ENCODE results near the gene WWC2.
"Not testable (repeated sequence)": the region's sequence is repeated elsewhere in the genome, so short reads cannot be mapped to it uniquely, and the experiment has no call there.

WWC2 gene

DNA sequence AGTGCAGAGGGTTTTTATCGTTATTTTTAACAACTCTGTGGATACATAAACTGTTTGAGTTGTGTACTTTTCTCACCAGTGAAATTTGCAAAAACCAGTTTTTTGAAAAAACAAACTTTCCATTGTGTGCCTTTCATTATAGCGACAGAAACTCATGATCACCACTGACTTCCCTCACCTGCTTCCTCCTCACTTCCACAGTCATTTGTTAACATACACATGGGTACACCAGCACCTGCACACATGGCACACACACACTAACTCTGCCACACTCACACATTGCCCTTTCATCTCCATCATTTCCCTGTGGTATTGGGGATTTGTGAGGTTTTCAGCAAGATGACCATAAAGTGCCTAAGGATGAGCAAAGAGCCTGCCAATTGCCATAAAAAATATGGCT, 200.4 kb downstream of the WWC2 start:
- DNase-seq (ENCODE audit: low spot score): no peak

DNA sequence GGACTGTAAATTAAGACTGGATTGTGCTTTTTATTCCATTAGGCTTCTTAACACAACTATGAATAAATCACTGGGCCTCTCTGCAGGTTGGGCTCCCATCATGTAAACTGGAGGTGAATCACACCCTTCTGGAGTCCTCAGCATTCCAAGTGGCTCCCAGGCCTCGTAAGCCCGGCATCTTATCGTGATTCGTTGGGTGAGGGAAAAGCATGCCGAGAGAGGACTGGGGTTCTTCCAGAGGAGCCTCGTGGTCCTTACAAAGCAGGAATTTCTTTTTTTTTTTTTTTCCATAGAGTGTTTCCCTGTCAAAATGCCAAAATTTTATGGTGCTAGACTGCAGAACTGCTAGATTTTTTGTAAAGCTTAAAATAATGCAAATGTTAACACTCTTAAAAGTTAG, 201.0 kb downstream of the WWC2 start:
- peak; percentile 11 for DNase-seq (ENCODE audit: low spot score)

DNA sequence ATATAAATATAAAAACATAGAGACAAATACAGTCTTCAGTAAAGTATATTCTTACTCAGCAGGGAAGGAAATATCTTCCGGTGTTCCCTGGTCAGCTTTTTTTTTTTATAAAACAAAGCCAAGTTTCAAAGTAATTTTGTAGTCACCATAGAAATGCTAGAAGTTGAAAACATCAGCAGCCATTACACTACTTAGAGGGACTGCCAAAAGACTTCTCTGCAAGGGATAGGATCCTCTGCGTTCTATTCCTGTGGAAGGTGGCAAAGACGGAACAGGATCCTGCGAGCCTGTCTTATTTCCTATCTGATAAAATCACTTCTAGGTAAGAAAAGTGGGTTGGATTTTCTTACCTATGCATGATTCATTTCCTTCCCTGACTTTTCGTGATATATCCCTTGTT, 201.6 kb downstream of the WWC2 start:
- DNase-seq (ENCODE audit: low spot score): no peak

- no peak for DNase-seq (ENCODE audit: low spot score)
These were observed 204.2 kb downstream of the WWC2 start for GRCh38 chr4:183303301-183303700.

- DNase-seq (ENCODE audit: low spot score): no peak
These were observed 205.0 kb downstream of the WWC2 start for GRCh38 chr4:183304067-183304466.

GRCh38 chr4:183304538-183304937, 205.5 kb downstream of the WWC2 start:
- no peak for DNase-seq (ENCODE audit: low spot score)

DNA sequence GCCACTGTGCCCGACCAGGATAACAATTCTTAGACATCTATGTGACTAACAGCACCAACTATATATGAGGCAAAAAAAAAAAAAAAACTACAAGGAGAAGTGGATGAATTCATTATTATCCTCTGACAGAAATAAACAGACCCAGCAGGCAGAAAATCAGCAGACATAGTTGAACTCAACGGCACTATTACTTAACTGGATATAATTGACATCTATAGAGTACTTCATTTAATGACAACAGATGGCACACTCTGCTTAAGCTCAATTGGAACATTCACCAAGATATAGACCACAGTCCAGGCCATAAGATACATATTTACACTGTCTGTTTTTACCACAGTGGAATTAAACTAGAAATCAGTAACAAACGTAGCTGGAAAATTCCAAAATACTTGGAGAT, 207.8 kb downstream of the WWC2 start:
- DNase-seq (ENCODE audit: low spot score): no peak

GRCh38 chr4:183312841-183313240, 213.8 kb downstream of the WWC2 start:
- no peak for DNase-seq (ENCODE audit: low spot score)

DNA sequence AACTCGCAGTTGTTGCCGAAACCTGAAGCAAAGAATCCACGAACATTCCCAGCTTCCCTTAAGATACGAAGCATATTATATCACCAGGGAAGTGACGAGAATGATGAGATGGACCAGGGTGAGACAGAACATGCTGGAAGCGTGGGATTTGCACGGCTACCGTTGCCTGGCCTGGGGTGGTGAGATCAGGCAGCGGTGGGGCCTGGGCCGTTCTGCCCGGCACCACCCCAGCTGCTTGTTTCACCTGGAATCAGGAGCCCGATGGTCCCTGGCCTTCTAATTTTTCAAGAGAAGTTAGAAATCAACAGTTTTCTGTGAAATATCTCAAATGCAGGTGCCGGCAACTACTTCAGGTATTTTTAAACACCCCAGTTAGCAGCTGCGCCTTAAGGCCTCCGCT, 215.3 kb downstream of the WWC2 start:
- no peak for DNase-seq (ENCODE audit: low spot score)

GRCh38 chr4:183314806-183315205, 215.7 kb downstream of the WWC2 start:
- no peak for DNase-seq (ENCODE audit: low spot score)

DNA sequence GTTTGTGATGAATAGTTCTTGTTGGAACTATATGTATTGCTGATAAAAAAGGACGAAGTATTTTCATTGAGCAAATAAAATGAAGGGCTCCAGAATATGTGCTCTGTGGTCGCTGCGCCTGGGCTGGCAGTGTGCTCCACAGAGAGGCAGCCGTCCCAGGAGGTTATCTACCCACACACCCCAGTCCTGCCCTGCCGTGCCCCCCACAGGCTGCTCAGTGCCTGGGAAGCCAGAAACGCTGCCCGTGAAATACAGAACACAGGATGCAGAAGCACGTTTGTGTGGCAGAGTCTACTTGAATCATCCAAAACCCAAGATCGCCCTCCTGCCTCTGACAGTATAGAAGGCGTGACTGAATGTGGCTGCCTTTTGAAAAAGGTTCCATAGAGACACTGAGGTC, 219.6 kb downstream of the WWC2 start:
- no peak for DNase-seq (ENCODE audit: low spot score)

GRCh38 chr4:183320211-183321059, 221.4 kb downstream of the WWC2 start, which contains the start of gene CLDN22:
TSS of gene CLDN22 (minus strand) at chr4:183320276. CDS start at chr4:183320218, 58 bp downstream.
- no peak for DNase-seq (ENCODE audit: low spot score)

GRCh38 chr4:183321079-183321478, 222.0 kb downstream of the WWC2 start:
- DNase-seq (ENCODE audit: low spot score): no peak

GRCh38 chr4:183321516-183321915, 222.5 kb downstream of the WWC2 start:
- no peak for DNase-seq (ENCODE audit: low spot score)

DNA sequence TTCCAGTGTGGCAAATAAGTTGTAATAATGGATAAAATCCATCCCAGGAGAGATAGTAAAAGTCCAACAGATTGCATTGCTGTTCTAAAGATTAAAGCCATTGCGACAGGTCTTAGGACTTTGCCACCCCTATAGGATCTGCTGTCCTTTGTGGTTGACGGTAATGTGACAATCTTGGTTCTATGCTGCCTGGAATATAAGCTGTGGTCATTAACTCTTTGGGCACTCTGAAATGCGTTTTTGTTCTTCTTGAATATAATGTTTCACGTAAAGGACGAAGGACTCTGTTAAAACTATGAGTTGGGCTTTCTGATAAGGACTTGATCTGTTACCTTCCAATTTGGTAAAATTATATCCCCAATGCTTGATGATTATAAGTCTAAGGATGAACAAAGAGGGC, 223.3 kb downstream of the WWC2 start, which contains the start of gene CLDN24:
TSS of gene CLDN24 (minus strand) at position 101 of the 400 bp plus-strand sequence. CDS start at position 101, 0 bp downstream.
- DNase-seq (ENCODE audit: low spot score): no peak

DNA sequence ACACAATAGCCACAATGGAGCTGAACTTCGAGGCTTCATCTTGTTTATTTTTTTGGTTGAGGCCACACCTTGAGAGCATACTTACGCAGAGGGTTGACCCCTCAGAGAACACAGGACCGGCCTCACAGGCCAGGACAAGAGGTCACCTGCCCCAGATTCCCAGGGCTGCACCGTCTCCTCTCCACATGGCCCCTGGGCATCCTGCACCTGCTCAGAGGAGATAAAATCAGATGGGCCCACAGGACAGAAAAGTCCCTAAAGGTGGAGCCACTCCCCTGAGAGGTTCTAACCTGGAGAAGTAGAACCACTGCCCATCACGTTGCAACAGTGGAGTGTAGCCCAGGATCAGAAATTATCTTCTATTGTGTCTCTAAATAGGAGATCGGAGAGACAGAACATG, 224.2 kb downstream of the WWC2 start:
- DNase-seq (ENCODE audit: low spot score): no peak

GRCh38 chr4:183324056-183324455, 225.0 kb downstream of the WWC2 start:
- DNase-seq (ENCODE audit: low spot score): not testable (repeated sequence)

GRCh38 chr4:183324619-183325018, 225.6 kb downstream of the WWC2 start:
- no peak for DNase-seq (ENCODE audit: low spot score)

DNA sequence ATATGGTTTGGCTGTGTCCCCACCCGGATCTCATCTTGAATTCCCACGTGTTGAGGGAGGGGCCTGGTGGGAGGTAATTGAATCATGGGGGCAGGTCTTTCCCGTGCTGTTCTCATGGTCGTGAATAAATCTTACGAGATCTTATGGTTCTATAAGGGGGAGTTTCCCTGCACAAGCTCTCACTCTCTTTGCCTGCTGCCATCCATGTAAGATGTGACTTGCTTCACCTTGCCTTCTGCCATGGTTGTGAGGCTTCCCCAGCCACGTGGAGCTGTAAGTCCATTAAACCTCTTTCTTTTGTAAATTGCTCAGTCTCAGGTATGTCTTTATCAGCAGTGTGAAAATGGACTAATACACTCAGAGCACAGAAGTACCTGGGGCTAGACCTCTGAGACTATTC, 227.3 kb downstream of the WWC2 start:
- not testable (repeated sequence) for DNase-seq (ENCODE audit: low spot score)

DNA sequence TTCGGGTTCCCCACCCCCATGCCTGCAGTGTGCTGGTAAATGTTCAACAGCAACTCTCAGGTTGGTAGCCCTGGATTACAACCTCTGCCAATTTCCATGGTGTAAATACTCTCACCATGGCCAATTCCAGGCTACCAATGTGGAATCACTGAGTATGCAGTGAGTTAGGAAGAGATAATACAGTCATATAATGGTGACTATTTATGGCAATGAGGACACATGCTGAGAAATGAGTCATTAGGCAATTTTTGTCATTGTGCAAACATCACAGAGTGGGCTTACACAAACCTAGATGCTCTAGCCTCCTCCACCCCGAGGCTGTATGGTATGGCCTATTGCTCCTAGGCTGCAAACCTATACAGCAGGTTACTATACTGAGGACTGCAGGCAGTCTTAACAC, 227.8 kb downstream of the WWC2 start:
- no peak for DNase-seq (ENCODE audit: low spot score)

- no peak for DNase-seq (ENCODE audit: low spot score)
These were observed 228.8 kb downstream of the WWC2 start for GRCh38 chr4:183327827-183328226.

GRCh38 chr4:183328832-183329231, 229.8 kb downstream of the WWC2 start:
- no peak for DNase-seq (ENCODE audit: low spot score)

- DNase-seq (ENCODE audit: low spot score): no peak
These were observed 230.2 kb downstream of the WWC2 start for GRCh38 chr4:183329244-183329643.
